ENCODE results near the gene RPAIN. TPM values are rescaled to one million over a fixed set of nuclear protein-coding genes. Genes with fewer than 3 reads are reported as not detected.

Gene RPAIN
- total and polyA plus RNA-seq, 2 of the 8 experiments (the other 6 are each of a cell fraction or from before 2014, with no cell fraction given), result 54.5 to 57.7 TPM

GRCh38 chr17:5419356-5419958, 525 bp upstream of the RPAIN start, which contains the start of gene NUP88 (continued):
- no peak for TF ChIP-seq CHD7 (IDR thresholded peaks at IDR 0.05; ENCODE audit: insufficient replicate concordance, low read length)
- no peak for TF ChIP-seq SAP30 (IDR thresholded peaks at IDR 0.05; ENCODE audit: insufficient read depth, insufficient replicate concordance, low read length)
- TF ChIP-seq USF2 (IDR thresholded peaks at IDR 0.05; ENCODE audit: low read length), result no peak
- peak; percentile 67 to 94 for TF ChIP-seq POLR2A (IDR thresholded peaks at IDR 0.05; ENCODE audit: control extremely low read depth in 1 of 2, low read depth in 2 of 2, low read length in 2 of 2)
- peak; percentile 96 for TF ChIP-seq YY1 (IDR thresholded peaks at IDR 0.05; ENCODE audit: low read depth, low read length)
- peak; percentile 29 for TF ChIP-seq ASH2L (IDR thresholded peaks at IDR 0.05; ENCODE audit: low read length)
- TF ChIP-seq HDAC6 (IDR thresholded peaks at IDR 0.05; ENCODE audit: low read depth, low read length), result no peak
- TF ChIP-seq ZNF274 (IDR thresholded peaks at IDR 0.05; ENCODE audit: borderline replicate concordance, extremely low read depth, low read length), result no peak
- no peak for TF ChIP-seq POU5F1 (IDR thresholded peaks at IDR 0.05; ENCODE audit: low read depth, low read length)
- TF ChIP-seq EP300 (IDR thresholded peaks at IDR 0.05; ENCODE audit: borderline replicate concordance in 1 of 2, low read depth in 2 of 2, low read length in 2 of 2), result no peak

Data from H1 (cell line).